A673 (cell line): ENCODE results near the gene RFK. TPM values are rescaled to one million over a fixed set of nuclear protein-coding genes. Genes with fewer than 3 reads are reported as not detected.
A peak's percentile ranks its signal among the peaks of the same experiment; 100 is the strongest.

ENCODE experiments used
- BruUV-seq: library from RNA; stranded (reverse); fragments of 400-500 nt; replicated peaks from 2 replicates; lab custom pipeline; 2021; lab: Mats Ljungman, UMichigan
- CTCF ChIA-PET: fragments of 300-600 bp; sonication (Branson Sonifier 250); formaldehyde crosslinking; loops from one replicate; lab custom pipeline; 2022; ENCODE audit warnings: antibody characterized with exemption; lab: Charles Lee
- POLR2A ChIA-PET: fragments of 300-600 bp; sonication (Branson Sonifier 250); formaldehyde crosslinking; loops from one replicate; lab custom pipeline; 2022; ENCODE audit warnings: antibody characterized with exemption; ENCODE audit not compliant: low non-redundant PET; lab: Charles Lee
- DNase-seq: peaks from one replicate; pipeline ENCODE4 v3.0.0-alpha.2; 2015; ENCODE audit warnings: low spot score
- H3K27ac ChIP-seq: fragments of 200-600 bp; sonication (generic); 2 replicates; pipeline ENCODE4 v1.5.1; 2016; ENCODE audit warnings: mixed run types, low read depth, mild to moderate bottlenecking, mixed read lengths, antibody characterized with exemption, low read length; ENCODE audit not compliant: poor library complexity, severe bottlenecking
- H3K27me3 ChIP-seq: fragments of 200-600 bp; sonication (generic); replicated peaks from 2 replicates; pipeline ENCODE4 v1.6.1; 2017; ENCODE audit warnings: mixed run types, low read depth, mild to moderate bottlenecking, mixed read lengths, antibody characterized with exemption, low read length; ENCODE audit not compliant: insufficient read depth, poor library complexity
- H3K36me3 ChIP-seq: fragments of 200-600 bp; sonication (generic); 2 replicates; pipeline ENCODE4 v1.6.1; 2016; ENCODE audit warnings: mixed run types, mild to moderate bottlenecking, mixed read lengths, antibody characterized with exemption, low read length; ENCODE audit not compliant: insufficient read depth, poor library complexity, severe bottlenecking
- H3K4me1 ChIP-seq: fragments of 200-600 bp; sonication (generic); 2 replicates; pipeline ENCODE4 v1.6.1; 2017; ENCODE audit warnings: mixed run types, mild to moderate bottlenecking, mixed read lengths, antibody characterized with exemption, low read length; ENCODE audit not compliant: insufficient read depth, poor library complexity, severe bottlenecking
- H3K4me3 ChIP-seq: fragments of 200-600 bp; sonication (generic); 2 replicates; pipeline ENCODE4 v1.5.1; 2016; ENCODE audit warnings: low read depth, mixed run types, mild to moderate bottlenecking, mixed read lengths, low read length; ENCODE audit not compliant: poor library complexity, severe bottlenecking
- H3K9me3 ChIP-seq: fragments of 200-600 bp; sonication (generic); 2 replicates; pipeline ENCODE4 v1.6.1; 2016; ENCODE audit warnings: mixed run types, low read depth, mild to moderate bottlenecking, mixed read lengths, antibody characterized with exemption, low read length; ENCODE audit not compliant: poor library complexity, severe bottlenecking
- EZH2 ChIP-seq: fragments of 200-600 bp; sonication (generic); IDR thresholded peaks from 2 replicates; pipeline ENCODE4 v1.6.1; 2017; ENCODE audit warnings: borderline replicate concordance, low read depth, mild to moderate bottlenecking, mixed read lengths, antibody characterized with exemption, low read length; ENCODE audit not compliant: poor library complexity, severe bottlenecking
- intact Hi-C: fragments of 100-400 bp; cut with micrococcal nuclease; formaldehyde crosslinking; loops from one replicate; pipeline ENCODE4 v1.10.0; 2022; ENCODE audit not compliant: unreplicated experiment
- total RNA-seq: library from RNA; stranded (reverse); gene quantifications from 2 replicates; pipeline ENCODE4 v1.2.3, GENCODE V29; 2021
- TF ChIP-seq, protein P1 (sequence below): fragments of 300-800, 200-600 bp; sonication (generic); conservative IDR thresholded peaks from 2 replicates; pipeline ENCODE4 v1.5.1; 2017; ENCODE audit warnings: low read depth, mild to moderate bottlenecking, antibody characterized with exemption, low read length, moderate library complexity, mixed read lengths

The RFK gene
- total RNA-seq, 1 experiment from 2014 or later = 22.1 TPM

DNA sequence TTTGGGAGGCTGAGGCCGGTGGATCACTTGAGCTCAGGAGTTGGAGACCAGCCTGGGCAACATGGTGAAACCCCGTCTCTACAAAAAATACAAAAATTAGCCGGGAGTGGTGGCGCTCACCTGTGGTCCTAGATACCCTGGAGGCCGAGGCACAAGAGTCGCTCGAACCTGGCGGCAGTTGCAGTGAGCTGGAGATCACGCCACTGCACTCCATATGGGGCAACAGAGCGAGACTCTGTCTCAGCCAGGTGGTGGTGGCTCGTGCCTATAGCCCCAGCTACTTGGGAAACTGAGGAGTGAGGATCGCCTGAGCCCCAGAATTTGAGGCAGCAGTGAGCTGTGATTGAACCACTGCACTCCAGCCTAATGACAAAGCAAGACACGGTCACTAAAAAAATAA, 2.4 kb upstream of the RFK start:
- H3K9me3 ChIP-seq = peaks cover 7% of the 10 kb centered on the region
- no TSS peak for BruUV-seq
- TF ChIP-seq EZH2 = no peak
- TF ChIP-seq, protein P1, sequence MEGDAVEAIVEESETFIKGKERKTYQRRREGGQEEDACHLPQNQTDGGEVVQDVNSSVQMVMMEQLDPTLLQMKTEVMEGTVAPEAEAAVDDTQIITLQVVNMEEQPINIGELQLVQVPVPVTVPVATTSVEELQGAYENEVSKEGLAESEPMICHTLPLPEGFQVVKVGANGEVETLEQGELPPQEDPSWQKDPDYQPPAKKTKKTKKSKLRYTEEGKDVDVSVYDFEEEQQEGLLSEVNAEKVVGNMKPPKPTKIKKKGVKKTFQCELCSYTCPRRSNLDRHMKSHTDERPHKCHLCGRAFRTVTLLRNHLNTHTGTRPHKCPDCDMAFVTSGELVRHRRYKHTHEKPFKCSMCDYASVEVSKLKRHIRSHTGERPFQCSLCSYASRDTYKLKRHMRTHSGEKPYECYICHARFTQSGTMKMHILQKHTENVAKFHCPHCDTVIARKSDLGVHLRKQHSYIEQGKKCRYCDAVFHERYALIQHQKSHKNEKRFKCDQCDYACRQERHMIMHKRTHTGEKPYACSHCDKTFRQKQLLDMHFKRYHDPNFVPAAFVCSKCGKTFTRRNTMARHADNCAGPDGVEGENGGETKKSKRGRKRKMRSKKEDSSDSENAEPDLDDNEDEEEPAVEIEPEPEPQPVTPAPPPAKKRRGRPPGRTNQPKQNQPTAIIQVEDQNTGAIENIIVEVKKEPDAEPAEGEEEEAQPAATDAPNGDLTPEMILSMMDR = no peak
- peaks cover 10% of the 10 kb centered on the region for H3K36me3 ChIP-seq
- ChIA-PET POLR2A (no interaction called here), CTCF (no interaction called here)
- H3K4me1 ChIP-seq = no peaks in the 10 kb centered on the region
- no peak for DNase-seq
- intact Hi-C loops = no loop called here
- H3K27me3 ChIP-seq = no peaks in the 10 kb centered on the region
- H3K27ac ChIP-seq = no peak overlapping the region
- H3K4me3 ChIP-seq = no peak overlapping the region

DNA sequence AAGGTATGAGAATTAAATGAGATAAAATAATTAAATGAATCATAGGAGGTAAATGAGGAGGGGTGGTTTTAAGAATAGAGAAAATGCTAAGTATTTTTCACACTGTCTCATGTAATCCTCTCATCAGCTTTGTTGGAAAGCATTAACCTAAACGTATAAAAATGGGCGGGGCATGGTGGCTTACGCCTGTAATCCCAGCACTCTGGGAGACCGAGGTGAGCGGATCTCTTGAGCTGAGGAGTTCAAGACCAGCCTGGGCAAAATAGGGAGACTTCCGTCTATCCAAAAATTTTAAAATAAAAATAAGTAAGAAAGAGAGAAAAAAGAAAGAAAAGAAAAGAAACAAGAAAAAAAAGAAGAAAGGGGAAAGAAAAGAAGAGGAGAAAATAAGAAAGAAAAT, 1.9 kb upstream of the RFK start:
- DNase-seq = no peak
- Histone ChIP-seq H3K4me3 (no peak overlapping the region), H3K27ac (no peak overlapping the region), H3K36me3 (peaks cover 10% of the 10 kb centered on the region), H3K4me1 (no peaks in the 10 kb centered on the region), H3K27me3 (no peaks in the 10 kb centered on the region), H3K9me3 (peaks cover 7% of the 10 kb centered on the region)
- TF ChIP-seq, protein P1 = no peak
- no peak for TF ChIP-seq EZH2
- intact Hi-C loops = no loop called here
- BruUV-seq = no TSS peak
- ChIA-PET POLR2A (no interaction called here), CTCF (no interaction called here)

DNA sequence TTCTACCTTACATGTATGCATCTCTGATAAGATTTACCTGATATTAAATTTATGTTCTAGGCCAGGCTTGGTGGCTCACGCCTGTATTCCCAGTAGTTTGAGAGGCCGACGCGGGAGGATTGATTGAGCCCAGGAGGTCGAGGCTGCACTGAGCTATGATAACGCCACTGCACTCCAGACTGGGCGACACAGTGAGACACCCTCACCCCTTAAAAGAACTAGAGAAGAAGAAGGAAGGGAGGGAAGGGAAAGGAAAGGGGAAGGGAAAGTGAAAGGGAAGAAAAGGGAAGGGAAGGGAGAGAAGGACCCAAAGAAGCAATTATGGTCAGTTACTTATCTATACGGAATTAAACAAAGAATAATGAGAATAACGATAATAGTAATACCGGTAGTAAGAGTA, 1.2 kb upstream of the RFK start:
- ChIA-PET POLR2A (no interaction called here), CTCF (interaction anchor here (1.5 kb wide), 1 partner anchor 11 kb away, joined by 3 read pairs; no protein-coding TSS in a partner anchor)
- no peaks in the 10 kb centered on the region for H3K4me1 ChIP-seq
- H3K27ac ChIP-seq = peak overlapping the region; percentile 86
- TF ChIP-seq, protein P1 = no peak
- no peak for TF ChIP-seq EZH2
- H3K4me3 ChIP-seq = peak overlapping the region; percentile 88
- no TSS peak for BruUV-seq
- H3K9me3 ChIP-seq = peaks cover 7% of the 10 kb centered on the region
- intact Hi-C loops = no loop called here
- DNase-seq = no peak
- peaks cover 10% of the 10 kb centered on the region for H3K36me3 ChIP-seq
- H3K27me3 ChIP-seq = no peaks in the 10 kb centered on the region
